ENCODE results near the gene METTL22. TPM values are rescaled to one million over a fixed set of nuclear protein-coding genes. Genes with fewer than 3 reads are reported as not detected.

The METTL22 gene
- total RNA-seq, 1 donor from 2014 or later, result 15.5 TPM

GRCh38 chr16:8594149-8594666 lies 27.3 kb upstream of the METTL22 start:
- DNase-seq (ENCODE audit: low read depth), result no peak
- TF ChIP-seq CTCF (conservative IDR thresholded peaks at IDR 0.05; ENCODE audit: low read depth, low read length), result no peak

GRCh38 chr16:8595783-8596182 lies 25.7 kb upstream of the METTL22 start:
- H3K4me3 ChIP-seq (ENCODE audit: low read depth, low read length), result no peak overlapping the region
- DNase-seq (ENCODE audit: low read depth), result no peak
- no peak for TF ChIP-seq CTCF (conservative IDR thresholded peaks at IDR 0.05; ENCODE audit: low read depth, low read length)

More at GRCh38 chr16:8594149-8594666, 27.3 kb upstream of the METTL22 start:
- H3K4me3 ChIP-seq (ENCODE audit: low read depth, low read length), result no peak overlapping the region

- DNase-seq (ENCODE audit: low read depth), result no peak
- TF ChIP-seq CTCF (conservative IDR thresholded peaks at IDR 0.05; ENCODE audit: low read depth, low read length), result no peak
- H3K4me3 ChIP-seq (ENCODE audit: low read depth, low read length), result no peak overlapping the region
These were observed 24.9 kb upstream of the METTL22 start for GRCh38 chr16:8596581-8596980.

DNA sequence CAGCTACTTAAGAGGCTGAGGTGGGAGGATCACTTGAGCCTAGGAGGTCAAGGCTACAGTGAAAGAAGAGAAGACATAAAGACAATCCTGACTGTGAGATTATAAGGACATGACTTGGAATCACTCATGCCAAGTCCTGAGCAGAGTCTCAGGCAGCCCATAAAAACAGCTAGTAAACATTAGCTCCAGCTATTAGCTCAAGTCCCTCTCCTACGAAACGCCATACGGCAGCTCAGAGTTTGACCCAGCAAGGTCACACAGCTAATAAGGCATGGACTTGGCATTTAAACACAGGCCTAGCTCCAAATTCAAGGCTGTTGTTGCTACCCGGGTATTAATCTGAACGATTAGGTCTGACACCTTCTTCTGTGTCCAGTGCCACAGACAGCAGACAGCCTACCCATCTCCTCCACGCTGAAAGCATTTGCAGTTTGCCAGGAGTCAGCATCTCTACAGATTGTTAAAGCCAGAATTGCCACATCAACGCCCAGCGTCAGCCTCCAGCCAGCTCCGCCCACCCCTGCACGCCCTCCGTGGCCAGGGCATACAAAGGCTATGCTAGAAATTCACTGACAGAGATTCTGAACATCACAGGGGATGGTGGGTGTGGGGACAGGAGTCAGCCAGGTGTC lies 21.2 kb upstream of the METTL22 start:
- H3K4me3 ChIP-seq (ENCODE audit: low read depth, low read length), result no peak overlapping the region
- TF ChIP-seq CTCF (conservative IDR thresholded peaks at IDR 0.05; ENCODE audit: low read depth, low read length), result no peak
- DNase-seq (ENCODE audit: low read depth), result no peak

GRCh38 chr16:8605554-8605953 lies 15.9 kb upstream of the METTL22 start:
- H3K4me3 ChIP-seq (ENCODE audit: low read depth, low read length), result no peak overlapping the region
- no peak for DNase-seq (ENCODE audit: low read depth)
- TF ChIP-seq CTCF (conservative IDR thresholded peaks at IDR 0.05; ENCODE audit: low read depth, low read length), result no peak

- no peak for DNase-seq (ENCODE audit: low read depth)
- TF ChIP-seq CTCF (conservative IDR thresholded peaks at IDR 0.05; ENCODE audit: low read depth, low read length), result no peak
- H3K4me3 ChIP-seq (ENCODE audit: low read depth, low read length), result no peak overlapping the region
These were observed 14.3 kb upstream of the METTL22 start for GRCh38 chr16:8607214-8607613.

DNA sequence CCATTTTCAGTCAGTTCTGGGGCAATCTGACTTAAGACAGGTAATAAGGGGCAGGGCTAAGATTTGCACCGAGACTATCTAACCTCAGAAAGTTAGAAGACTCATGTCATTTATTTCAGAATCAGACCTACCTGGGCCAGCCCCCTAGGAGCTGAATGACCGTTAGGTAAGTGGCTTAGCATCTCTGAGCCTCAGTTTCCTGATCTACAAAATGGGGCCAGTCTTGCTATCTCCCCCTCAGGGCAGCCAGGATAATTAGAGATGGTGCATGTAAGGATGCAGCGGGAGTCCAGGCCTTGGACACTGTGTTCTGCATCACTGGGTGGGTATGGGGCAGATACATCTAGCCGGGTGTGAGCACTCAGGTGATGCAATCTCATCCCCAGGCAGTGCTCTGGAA lies 10.4 kb upstream of the METTL22 start:
- TF ChIP-seq CTCF (conservative IDR thresholded peaks at IDR 0.05; ENCODE audit: low read depth, low read length), result no peak
- H3K4me3 ChIP-seq (ENCODE audit: low read depth, low read length), result no peak overlapping the region
- no peak for DNase-seq (ENCODE audit: low read depth)

Data from epithelial cell of proximal tubule (primary cell).